Measurements from ENCODE around the gene CLEC16A.

The CLEC16A gene

GRCh38 chr16:10968498-10968897, 24.1 kb downstream of the CLEC16A start:
- no peak for DNase-seq

DNA sequence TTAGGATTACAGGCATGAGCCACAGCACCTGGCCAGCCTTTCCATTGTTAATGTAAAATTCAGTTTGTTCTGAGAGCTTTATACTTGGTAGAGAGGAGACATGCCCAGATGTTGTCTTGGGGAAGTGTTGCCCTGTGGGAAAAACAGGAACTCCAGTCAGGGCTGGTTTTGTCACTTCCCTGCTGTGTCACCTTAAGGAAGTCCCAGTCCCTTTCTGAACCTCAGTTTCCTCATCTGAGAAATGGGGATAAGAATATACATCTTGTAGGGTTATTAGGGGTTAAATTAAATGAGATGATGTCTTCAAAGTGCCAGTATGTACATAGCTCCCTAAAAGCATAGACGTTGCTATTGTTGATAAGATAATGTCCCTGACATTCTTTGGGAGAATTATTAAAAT, 25.3 kb downstream of the CLEC16A start:
- DNase-seq, result no peak

- DNase-seq, result no peak
Observed at GRCh38 chr16:10970065-10970464, 25.7 kb downstream of the CLEC16A start.

GRCh38 chr16:10971560-10971961, 27.2 kb downstream of the CLEC16A start:
- DNase-seq, result peak; percentile 40

- DNase-seq, result no peak
Observed at GRCh38 chr16:10972108-10972818, 27.9 kb downstream of the CLEC16A start.

DNA sequence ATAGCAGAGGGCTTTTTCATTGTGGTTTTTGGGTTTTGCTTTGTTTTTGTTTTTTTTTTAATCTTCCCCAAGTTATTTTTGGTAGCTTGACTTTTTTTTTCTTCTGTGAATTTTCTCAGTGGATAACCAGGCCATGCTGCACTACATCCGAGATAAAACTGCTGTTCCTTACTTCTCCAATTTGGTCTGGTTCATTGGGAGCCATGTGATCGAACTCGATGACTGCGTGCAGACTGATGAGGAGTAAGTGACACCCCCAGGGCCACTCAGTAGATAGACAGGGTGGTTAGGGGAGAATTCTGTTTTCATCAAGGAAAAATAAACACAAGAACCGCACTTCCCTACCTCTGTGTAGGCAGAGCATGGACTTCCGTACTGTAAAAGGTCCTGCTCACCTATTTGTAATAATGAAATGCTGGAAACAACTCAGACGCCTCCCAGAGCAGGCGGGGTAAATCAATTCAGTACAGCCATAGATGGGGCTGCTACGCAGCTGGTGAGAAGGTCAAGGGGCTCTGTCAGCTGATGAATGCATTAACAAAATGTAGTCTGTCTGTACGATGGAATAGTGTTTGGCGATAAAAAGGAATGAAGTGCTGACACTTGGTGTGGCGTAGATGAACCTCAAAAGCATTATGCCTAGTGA, 28.6 kb downstream of the CLEC16A start:
- DNase-seq, result no peak

DNA sequence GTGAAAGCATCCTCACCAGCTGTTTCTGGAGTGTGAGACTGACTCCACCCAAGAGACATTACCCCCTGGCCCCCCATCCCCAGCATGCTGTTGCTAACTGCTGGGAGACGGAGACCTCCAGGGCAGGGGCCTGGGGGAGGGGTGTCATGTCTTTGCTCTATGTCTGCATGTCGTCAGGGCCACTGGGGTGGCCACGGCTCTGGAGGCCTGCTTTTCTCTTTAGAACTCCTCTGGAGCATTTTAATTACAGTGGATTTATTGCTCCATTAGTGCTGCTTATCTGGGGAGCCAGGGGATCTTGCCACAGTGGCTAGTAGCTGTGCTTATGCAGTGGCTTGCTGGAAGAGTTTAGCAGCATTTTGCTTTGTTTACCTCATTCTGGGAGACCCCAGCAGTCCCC, 32.3 kb downstream of the CLEC16A start:
- DNase-seq, result no peak

DNA sequence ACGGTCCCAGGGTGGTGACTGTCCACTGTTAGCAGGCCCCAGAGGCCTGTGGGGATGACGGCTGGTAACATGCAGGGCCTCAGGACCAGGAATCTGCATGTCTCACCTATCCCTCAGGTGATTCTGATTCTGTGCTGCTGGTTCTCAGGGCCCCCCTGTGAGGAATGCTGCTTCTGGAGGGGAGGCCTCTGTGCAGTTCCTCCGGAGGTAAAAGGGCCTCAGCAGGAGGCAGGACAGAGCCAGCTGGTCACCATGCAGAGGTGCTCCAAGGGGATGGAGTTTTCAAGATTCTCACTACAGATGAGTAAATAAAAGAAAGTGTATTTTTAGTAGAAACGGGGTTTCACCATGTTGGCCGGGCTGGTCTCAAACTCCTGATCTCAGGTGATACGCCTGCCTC, 33.8 kb downstream of the CLEC16A start:
- no peak for DNase-seq

- DNase-seq, result no peak
Observed at GRCh38 chr16:10978871-10979446, 34.6 kb downstream of the CLEC16A start.

DNA sequence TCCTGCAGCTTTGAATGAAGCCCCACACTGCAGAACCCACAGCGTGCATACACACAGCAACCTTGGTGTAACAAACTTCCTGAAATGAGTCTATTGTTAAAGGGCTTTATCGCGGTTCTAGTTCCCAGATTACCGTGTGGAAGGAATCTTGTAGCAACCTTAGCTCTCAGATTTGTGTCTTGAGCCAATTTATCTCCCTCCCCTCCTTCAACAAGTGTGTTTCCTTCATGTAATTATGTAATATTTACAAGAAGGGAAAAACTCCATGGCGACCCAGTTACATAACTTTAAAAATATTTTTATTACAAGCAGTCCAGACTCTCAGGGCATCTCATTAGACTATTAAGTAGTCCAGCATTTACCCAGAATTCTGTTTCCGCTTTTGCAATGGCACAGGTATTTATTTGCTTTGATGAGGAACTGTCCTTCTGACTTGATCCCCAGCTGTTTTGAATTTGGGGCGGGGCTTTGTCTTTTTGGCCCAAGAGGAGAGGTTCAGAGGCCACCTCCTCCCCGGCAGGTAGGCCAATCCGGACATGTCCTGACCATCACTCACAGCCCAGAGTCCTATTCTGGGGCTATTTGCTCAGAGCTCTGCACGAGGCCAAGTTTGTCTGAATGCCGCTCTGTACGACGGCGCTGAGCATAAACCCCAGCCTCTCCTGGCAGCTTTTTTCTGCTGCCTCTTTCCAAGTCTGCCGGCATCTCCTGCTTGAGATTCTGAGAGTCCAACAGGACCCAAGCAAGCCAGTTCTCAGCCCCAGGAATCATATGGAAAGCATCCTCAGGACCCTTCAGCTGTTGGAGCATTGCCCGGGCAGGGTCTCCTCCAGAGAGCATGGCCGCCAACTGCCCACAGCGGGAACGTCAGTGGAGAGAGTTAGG, 35.6 kb downstream of the CLEC16A start:
- DNase-seq, result no peak

GRCh38 chr16:10980813-10981212, 36.4 kb downstream of the CLEC16A start:
- DNase-seq, result no peak

DNA sequence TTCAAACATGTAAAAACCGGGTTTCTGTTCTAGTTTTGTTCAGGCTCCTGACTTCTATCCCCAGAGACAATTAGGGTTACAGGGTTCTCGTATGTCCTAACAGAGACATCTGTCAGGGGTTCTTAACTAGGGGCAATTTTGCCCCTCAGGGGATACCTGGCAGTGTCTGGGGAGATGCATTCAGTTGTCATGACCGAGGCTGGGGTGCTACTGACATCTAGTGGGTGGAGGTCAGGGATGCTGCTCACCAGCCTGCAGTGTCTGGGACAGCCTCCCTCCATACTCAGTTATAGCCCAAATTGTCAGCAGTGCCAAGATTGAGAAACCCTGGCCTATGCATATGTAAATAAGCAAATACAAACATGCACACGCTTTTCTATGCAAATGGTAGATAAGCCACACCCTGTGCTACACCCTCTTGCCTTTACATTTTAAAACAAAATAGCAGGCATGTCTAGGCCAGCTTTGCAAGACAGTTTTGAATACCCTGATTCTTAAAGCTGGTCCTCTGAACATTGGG, 37.4 kb downstream of the CLEC16A start:
- no peak for DNase-seq

GRCh38 chr16:10982465-10983150, 38.2 kb downstream of the CLEC16A start:
- no peak for DNase-seq

DNA sequence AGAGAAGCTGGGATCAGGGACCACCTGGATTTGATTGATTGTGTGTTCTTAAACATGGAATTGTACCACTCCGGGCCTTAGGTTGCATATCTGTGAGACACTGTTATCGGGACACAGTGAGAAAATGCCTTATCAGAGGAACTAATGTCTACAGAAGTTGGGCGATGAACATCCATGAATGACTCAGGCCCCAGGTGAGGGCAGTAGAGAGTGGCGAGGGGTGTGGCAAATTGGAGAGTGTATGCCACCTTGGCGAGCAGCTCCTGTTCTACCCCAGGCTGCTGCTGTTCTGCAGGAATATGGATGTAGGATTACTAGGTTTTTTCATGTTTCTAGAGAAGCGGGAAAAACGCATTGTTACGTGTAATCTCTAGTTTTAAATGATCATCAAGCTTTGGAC, 38.8 kb downstream of the CLEC16A start:
- no peak for DNase-seq

- no peak for DNase-seq
Observed at GRCh38 chr16:10984509-10984908, 40.1 kb downstream of the CLEC16A start.

GRCh38 chr16:10987361-10988163, 43.2 kb downstream of the CLEC16A start:
- DNase-seq, result no peak

DNA sequence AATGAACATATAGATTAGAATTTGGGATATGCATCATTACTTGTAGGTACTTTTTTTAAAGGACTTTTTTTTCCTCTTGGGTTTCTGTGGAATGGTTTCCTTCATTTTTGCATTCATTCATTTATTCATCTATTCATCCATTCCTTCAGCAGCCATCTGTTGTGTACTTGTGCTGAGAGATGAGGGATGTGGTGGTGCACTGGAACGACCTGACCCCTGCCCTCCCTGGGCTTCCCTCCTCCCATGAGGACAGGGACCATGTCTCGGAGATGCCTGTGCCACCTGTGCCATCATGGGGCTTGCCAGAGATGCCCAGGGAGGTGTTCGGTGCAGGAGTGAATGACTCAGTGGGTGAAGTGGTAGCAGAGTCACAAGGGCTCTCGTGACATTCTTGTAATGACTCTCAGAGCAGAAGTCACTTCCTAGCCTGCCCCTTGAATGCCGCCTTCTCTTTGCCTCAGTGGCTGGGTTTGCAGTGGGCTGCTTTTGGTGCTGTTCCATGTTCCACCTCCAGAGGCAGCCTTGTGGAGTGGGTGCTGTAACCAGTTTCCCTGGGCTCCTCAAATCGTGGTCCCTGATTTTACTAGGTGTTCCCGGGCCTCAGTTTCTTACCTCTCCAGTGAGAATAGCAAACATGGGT, 43.9 kb downstream of the CLEC16A start:
- DNase-seq, result no peak

GRCh38 chr16:10988879-10989278, 44.5 kb downstream of the CLEC16A start:
- no peak for DNase-seq

DNA sequence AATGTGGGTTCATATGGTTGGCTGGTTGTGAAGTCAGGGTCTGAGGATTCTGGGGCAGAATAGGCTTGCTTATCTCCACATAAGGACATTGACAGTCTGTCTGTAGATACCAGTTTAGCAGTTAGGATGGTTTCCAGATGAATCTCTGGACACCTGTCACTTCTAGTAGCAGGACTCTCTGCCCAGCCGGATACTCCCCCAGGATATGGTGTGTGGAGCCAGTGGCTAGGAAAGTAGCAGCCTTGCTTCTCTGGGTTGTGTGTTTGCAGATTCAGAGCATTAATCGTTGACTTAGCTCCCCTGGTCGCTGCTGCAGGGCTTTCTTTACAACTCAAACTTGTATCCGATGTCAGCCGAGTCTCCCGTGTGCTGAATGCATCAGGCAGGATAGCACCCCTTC, 45.2 kb downstream of the CLEC16A start:
- DNase-seq, result no peak

DNA sequence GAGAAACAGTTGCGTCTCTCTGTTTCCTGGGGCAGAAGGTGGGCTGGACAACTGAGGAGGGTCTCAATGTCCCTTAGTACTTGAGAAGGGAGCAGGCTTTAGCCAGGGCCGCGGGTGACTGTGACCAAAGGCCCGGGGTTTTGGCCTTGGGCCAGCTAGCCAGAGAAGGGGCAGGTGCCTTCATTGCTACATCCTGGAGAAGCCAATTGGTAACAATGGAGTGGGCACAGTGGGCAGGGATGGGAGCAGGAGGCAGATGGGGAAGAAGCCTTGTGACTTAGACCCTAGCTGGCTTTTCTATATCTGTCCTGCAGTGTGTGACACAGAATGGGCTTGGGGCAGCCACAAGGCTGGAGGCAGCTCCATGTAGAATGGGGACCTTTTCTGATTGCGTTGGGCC, 46.0 kb downstream of the CLEC16A start:
- DNase-seq, result no peak

DNA sequence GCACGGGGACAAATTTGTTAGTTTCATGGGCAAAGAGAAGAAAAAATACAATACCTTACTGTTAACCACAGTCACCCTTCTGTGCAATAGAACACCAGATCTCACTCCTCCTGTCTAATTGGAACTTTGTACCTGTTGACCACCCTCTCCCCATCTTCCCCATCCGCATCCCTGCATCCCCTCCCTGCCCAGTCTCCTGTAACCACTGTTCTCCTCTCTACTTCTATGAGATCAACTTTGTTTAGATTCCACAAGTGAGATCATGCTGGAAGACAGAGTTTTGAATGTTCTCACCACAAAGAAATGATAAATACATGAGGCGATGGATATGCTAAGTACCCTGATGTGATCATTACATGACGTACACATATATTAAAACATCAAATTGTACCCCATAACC, 47.7 kb downstream of the CLEC16A start:
- no peak for DNase-seq

Data from NCI-H748 treated with DMSO at 0.1 percent for 48 hours (cell line).